ENCODE results near the gene ANAPC2. TPM values are rescaled to one million over a fixed set of nuclear protein-coding genes. Genes with fewer than 3 reads are reported as not detected.

The ANAPC2 gene
- total RNA-seq, 1 experiment from 2014 or later = 46.0 TPM

DNA sequence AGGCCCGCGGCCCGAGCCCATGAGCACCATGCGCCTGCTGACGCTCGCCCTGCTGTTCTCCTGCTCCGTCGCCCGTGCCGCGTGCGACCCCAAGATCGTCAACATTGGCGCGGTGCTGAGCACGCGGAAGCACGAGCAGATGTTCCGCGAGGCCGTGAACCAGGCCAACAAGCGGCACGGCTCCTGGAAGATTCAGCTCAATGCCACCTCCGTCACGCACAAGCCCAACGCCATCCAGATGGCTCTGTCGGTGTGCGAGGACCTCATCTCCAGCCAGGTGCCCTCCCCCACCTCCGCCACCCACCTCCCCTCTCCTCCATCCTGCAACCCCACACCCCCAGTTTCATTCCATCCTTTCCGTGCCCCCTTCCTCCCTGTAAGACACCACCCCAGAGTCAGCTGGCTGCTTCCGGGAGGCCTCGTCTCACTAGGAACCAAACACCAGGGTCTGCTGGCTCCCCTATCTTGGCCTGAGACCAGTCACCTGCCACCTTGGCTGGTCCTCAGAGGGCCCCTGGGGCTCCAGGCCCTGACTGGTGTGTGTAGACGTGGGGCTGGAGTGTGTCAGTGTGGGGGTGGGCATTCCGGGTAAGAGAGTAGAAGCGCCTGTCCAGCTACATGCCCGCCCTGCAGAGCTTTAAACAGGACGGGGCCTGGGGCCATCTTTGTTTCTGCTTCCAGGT is 48.8 kb downstream of the ANAPC2 start:
- intact Hi-C loops (cut with micrococcal nuclease; ENCODE audit: unreplicated experiment) (no loop called here), in situ Hi-C loops (cut with HindIII; ENCODE audit: low pct_unique_long_range_greater_than_20kb, low sequenced_read_pairs) (no loop called here)
- Histone ChIP-seq H3K4me3 (ENCODE audit: low read depth in 2 of 2, low read length in 2 of 2) (no peak overlapping the region), H3K36me3 (ENCODE audit: control insufficient read depth, insufficient read depth, low read length) (no peaks in the 10 kb centered on the region), H3K27me3 (ENCODE audit: control insufficient read depth, insufficient read depth, low read length) (no peaks in the 10 kb centered on the region), H3K27ac (ENCODE audit: low read length) (no peak overlapping the region), H3K9me3 (ENCODE audit: control insufficient read depth, insufficient read depth, low read depth, low read length) (no peaks in the 10 kb centered on the region), H3K4me1 (ENCODE audit: control insufficient read depth, insufficient read depth, low read length) (no peaks in the 10 kb centered on the region)
- ChIA-PET POLR2A (interaction anchor here (0.6 kb wide), 1 partner anchor 9 kb away, joined by 6 read pairs; no protein-coding TSS in a partner anchor), CTCF (no interaction called here)
- TF ChIP-seq SIN3A (IDR thresholded peaks at IDR 0.05; ENCODE audit: borderline replicate concordance, insufficient read depth, low read depth, low read length) = no peak
- TF ChIP-seq, protein P1, sequence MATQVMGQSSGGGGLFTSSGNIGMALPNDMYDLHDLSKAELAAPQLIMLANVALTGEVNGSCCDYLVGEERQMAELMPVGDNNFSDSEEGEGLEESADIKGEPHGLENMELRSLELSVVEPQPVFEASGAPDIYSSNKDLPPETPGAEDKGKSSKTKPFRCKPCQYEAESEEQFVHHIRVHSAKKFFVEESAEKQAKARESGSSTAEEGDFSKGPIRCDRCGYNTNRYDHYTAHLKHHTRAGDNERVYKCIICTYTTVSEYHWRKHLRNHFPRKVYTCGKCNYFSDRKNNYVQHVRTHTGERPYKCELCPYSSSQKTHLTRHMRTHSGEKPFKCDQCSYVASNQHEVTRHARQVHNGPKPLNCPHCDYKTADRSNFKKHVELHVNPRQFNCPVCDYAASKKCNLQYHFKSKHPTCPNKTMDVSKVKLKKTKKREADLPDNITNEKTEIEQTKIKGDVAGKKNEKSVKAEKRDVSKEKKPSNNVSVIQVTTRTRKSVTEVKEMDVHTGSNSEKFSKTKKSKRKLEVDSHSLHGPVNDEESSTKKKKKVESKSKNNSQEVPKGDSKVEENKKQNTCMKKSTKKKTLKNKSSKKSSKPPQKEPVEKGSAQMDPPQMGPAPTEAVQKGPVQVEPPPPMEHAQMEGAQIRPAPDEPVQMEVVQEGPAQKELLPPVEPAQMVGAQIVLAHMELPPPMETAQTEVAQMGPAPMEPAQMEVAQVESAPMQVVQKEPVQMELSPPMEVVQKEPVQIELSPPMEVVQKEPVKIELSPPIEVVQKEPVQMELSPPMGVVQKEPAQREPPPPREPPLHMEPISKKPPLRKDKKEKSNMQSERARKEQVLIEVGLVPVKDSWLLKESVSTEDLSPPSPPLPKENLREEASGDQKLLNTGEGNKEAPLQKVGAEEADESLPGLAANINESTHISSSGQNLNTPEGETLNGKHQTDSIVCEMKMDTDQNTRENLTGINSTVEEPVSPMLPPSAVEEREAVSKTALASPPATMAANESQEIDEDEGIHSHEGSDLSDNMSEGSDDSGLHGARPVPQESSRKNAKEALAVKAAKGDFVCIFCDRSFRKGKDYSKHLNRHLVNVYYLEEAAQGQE (IDR thresholded peaks at IDR 0.05; ENCODE audit: insufficient read depth in 1 of 2, low read depth in 2 of 2, low read length in 1 of 2) = peak in 1 of 2 experiments; percentile 52; a peak in 1 of 4 replicates
- no TSS peak for BruUV-seq (replicated peaks)
- ATAC-seq = no peak
- no peak for DNase-seq (ENCODE audit: low read depth, low spot score)

DNA sequence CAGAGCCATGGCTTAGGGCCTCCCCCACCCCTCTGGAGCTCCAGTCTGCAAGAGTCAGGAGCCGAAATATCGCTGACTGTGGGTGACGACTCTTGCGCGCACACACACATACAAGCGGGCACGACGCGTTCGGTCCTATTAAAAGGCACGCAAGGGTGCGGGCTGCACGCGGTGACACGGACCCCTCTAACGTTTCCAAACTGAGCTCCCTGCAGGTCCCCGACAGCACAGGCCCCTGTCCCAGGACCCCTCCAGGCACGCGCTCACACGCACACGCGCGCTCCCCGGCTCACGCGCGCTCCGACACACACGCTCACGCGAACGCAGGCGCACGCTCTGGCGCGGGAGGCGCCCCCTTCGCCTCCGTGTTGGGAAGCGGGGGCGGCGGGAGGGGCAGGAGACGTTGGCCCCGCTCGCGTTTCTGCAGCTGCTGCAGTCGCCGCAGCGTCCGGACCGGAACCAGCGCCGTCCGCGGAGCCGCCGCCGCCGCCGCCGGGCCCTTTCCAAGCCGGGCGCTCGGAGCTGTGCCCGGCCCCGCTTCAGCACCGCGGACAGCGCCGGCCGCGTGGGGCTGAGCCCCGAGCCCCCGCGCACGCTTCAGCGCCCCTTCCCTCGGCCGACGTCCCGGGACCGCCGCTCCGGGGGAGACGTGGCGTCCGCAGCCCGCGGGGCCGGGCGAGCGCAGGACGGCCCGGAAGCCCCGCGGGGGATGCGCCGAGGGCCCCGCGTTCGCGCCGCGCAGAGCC is 49.5 kb downstream of the ANAPC2 start, which contains the start of gene GRIN1:
Gene GRIN1 (plus strand): TSS at position 433 of the 746 bp plus-strand sequence. CDS start 333 bp downstream, outside the sequence.
- BruUV-seq (replicated peaks) = no TSS peak
- in situ Hi-C loops (cut with HindIII; ENCODE audit: low pct_unique_long_range_greater_than_20kb, low sequenced_read_pairs) (no loop called here), intact Hi-C loops (cut with micrococcal nuclease; ENCODE audit: unreplicated experiment) (no loop called here)
- DNase-seq (ENCODE audit: low read depth, low spot score) = no peak
- H3K27ac ChIP-seq (ENCODE audit: low read length) = no peak within 1 kb of the TSS
- H3K27me3 ChIP-seq (ENCODE audit: control insufficient read depth, insufficient read depth, low read length) = no peaks in the 10 kb centered on the region
- CTCF ChIA-PET = no interaction called here
- POLR2A ChIA-PET = no interaction called here
- no peaks in the 10 kb centered on the region for H3K9me3 ChIP-seq (ENCODE audit: control insufficient read depth, insufficient read depth, low read depth, low read length)
- no peak for ATAC-seq
- TF ChIP-seq TCF7L2 (IDR thresholded peaks at IDR 0.05; ENCODE audit: low read depth, low read length) = no peak
- TF ChIP-seq, protein P1 (IDR thresholded peaks at IDR 0.05; ENCODE audit: insufficient read depth in 1 of 2, low read depth in 2 of 2, low read length in 1 of 2) = peak; percentile 50 to 82; a peak in 3 of 4 replicates
- H3K4me3 ChIP-seq (ENCODE audit: low read depth in 2 of 2, low read length in 2 of 2) = no peak within 1 kb of the TSS
- no peaks in the 10 kb centered on the region for H3K4me1 ChIP-seq (ENCODE audit: control insufficient read depth, insufficient read depth, low read length)
- no peaks in the 10 kb centered on the region for H3K36me3 ChIP-seq (ENCODE audit: control insufficient read depth, insufficient read depth, low read length)

All from Panc1 (cell line).